Measurements from ENCODE around the gene TRAPPC12. TPM values are rescaled to one million over a fixed set of nuclear protein-coding genes. Genes with fewer than 3 reads are reported as not detected.

Gene TRAPPC12
- total RNA-seq, 1 donor from 2014 or later = 55.1 TPM

- H3K4me3 ChIP-seq (ENCODE audit: low read depth, low read length) = no peak overlapping the region
- DNase-seq (ENCODE audit: low read depth) = no peak
- TF ChIP-seq CTCF (conservative IDR thresholded peaks at IDR 0.05; ENCODE audit: low read depth, low read length) = no peak
Observed at GRCh38 chr2:3462493-3463104, 83.1 kb downstream of the TRAPPC12 start.

GRCh38 chr2:3463186-3463835 lies 83.8 kb downstream of the TRAPPC12 start:
- H3K4me3 ChIP-seq (ENCODE audit: low read depth, low read length) = no peak overlapping the region
- TF ChIP-seq CTCF (conservative IDR thresholded peaks at IDR 0.05; ENCODE audit: low read depth, low read length) = no peak
- DNase-seq (ENCODE audit: low read depth) = no peak

DNA sequence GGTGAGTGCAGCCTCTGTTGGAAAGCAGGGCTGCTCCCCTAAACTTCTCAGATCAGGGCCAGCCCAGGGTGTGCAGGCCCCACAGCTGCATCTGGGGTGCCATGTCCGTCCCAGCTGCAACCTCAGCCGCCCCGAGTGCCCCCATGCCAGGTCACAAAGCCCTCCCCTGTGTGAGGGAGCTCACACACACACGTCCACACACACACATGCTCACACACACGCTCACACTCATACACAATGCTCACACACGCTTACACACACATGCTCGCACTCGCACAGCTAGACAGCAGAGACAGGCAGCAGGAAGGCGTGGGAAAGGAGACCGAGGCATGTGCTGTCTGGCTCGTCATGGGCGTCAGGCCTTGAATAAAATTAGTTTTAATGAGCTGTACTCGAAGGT lies 84.5 kb downstream of the TRAPPC12 start:
- H3K4me3 ChIP-seq (ENCODE audit: low read depth, low read length) = no peak overlapping the region
- no peak for DNase-seq (ENCODE audit: low read depth)
- no peak for TF ChIP-seq CTCF (conservative IDR thresholded peaks at IDR 0.05; ENCODE audit: low read depth, low read length)

GRCh38 chr2:3464401-3465005 lies 85.0 kb downstream of the TRAPPC12 start:
- no peak overlapping the region for H3K4me3 ChIP-seq (ENCODE audit: low read depth, low read length)
- DNase-seq (ENCODE audit: low read depth) = no peak
- no peak for TF ChIP-seq CTCF (conservative IDR thresholded peaks at IDR 0.05; ENCODE audit: low read depth, low read length)

DNA sequence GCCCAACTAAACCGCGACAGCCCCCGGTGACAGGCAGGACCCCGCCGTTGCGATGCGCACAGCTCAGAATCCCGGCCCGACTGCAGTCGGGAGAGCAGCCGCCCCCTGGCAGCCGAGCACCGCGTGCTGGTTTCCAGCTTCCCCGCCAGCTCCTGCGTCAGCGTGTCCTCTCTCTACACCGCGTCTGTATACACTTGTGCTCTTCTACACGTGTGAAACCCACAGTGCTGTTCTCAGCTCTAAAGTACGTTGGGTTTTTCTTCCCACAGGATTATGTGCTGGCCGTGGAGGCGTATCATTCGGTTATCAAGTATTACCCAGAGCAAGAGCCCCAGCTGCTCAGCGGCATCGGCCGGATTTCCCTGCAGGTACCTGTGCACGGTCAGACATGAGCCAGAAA lies 85.8 kb downstream of the TRAPPC12 start:
- no peak overlapping the region for H3K4me3 ChIP-seq (ENCODE audit: low read depth, low read length)
- no peak for TF ChIP-seq CTCF (conservative IDR thresholded peaks at IDR 0.05; ENCODE audit: low read depth, low read length)
- DNase-seq (ENCODE audit: low read depth) = no peak

DNA sequence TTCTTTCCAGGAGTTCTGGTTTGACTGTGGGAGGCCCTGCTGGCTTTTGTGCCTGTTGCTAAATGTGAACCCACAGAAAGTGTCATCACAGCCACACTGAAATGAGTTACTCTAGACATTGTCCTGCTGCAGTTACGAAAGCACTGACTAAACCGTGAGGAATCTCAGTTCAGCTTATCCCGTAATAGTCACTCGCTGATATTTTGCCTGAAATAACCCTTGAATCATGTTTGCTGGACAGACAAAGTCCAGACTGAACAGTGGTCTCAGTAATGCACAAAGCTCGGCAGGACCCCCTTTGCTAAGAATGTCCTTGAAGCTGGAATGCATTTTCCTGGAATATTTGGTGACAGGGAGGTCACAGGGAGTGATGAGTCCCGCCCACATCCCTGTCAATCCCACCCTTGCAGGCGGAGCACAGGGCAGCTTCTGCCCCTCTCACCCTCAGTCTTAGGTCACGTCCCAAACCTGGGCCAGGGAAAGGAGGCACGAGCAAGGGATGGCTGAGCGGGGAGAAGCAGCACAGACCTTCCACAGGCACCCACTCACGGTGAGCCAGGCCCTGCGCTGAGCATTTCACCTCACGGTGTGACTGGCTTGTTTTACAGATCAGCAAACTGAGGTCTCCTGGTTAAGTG lies 86.5 kb downstream of the TRAPPC12 start:
- peak; percentile 59 for DNase-seq (ENCODE audit: low read depth)
- TF ChIP-seq CTCF (conservative IDR thresholded peaks at IDR 0.05; ENCODE audit: low read depth, low read length) = no peak
- H3K4me3 ChIP-seq (ENCODE audit: low read depth, low read length) = no peak overlapping the region

Measured in epithelial cell of proximal tubule (primary cell).